HCT116 (cell line): ENCODE measurements around the gene LRRC7. TPM values are rescaled to one million over a fixed set of nuclear protein-coding genes. Genes with fewer than 3 reads are reported as not detected.

ENCODE experiments used
- ATAC-seq: fragments of 200-7000 bp; cut with Tn5 transposase; 2 replicates; pipeline ENCODE4 v1.9.1; 2020; ENCODE audit warnings: mild to moderate bottlenecking, moderate library complexity
- BruUV-seq: library from RNA; stranded (reverse); fragments of 400-500 nt; replicated peaks from 2 replicates; lab custom pipeline; 2021; lab: Mats Ljungman, UMichigan
- CTCF ChIA-PET: fragments of 300-600 bp; sonication (Branson Sonifier 250); formaldehyde crosslinking; loops from one replicate; lab custom pipeline; 2021; ENCODE audit warnings: antibody characterized with exemption; lab: Charles Lee
- POLR2A ChIA-PET: fragments of 300-600, 350-600 bp; sonication (Branson Sonifier 250); formaldehyde crosslinking; loops from one replicate; lab custom pipeline; 2021; ENCODE audit warnings: antibody characterized with exemption; lab: Charles Lee
- RAD21 ChIA-PET, 2 experiments: fragments of 300-600 bp; sonication (Branson Sonifier 250); formaldehyde crosslinking; loops; one replicate each; lab custom pipeline; 2023; ENCODE audit warnings: low total read pairs in 2 of 2; ENCODE audit not compliant: uncharacterized antibody in 2 of 2, unreplicated experiment in 2 of 2, low non-redundant PET in 1 of 2; lab: Charles Lee
- DNase-seq: peaks from one replicate; pipeline ENCODE4 v3.0.0-alpha.2; 2010; ENCODE audit warnings: low read depth, low spot score
- H2AFZ ChIP-seq: fragments of 200-600 bp; shearing (Covaris generic), sonication (generic); 2 replicates; pipeline ENCODE4 v1.6.1; 2017; ENCODE audit warnings: low read depth, mixed run types, mixed read lengths, antibody characterized with exemption, low read length; ENCODE audit not compliant: poor library complexity, severe bottlenecking
- H3K27ac ChIP-seq: 2 replicates; pipeline ENCODE4 v1.5.1; 2012; ENCODE audit warnings: low read depth, low read length
- H3K27me3 ChIP-seq: fragments of 200-600 bp; sonication (generic); 2 replicates; pipeline ENCODE4 v1.6.1; 2016; ENCODE audit warnings: mixed run types, low read length, mixed read lengths; ENCODE audit not compliant: insufficient read depth
- H3K36me3 ChIP-seq, 2 experiments: fragments of 200-500 bp in 1 of 2; fragments of 200-600 bp in 1 of 2; sonication (Bioruptor generic) in 1 of 2; sonication (generic) in 1 of 2; 2 replicates each; pipeline versions ENCODE4 v1.5.1 to v1.6.1; 2014 to 2016; ENCODE audit warnings: low read length in 2 of 2, inconsistent platforms in 1 of 2, mixed read lengths in 1 of 2, mixed run types in 1 of 2; ENCODE audit not compliant: insufficient read depth in 2 of 2, control insufficient read depth in 1 of 2
- H3K4me1 ChIP-seq, 2 experiments: fragments of 200-600 bp in 1 of 2; sonication (generic) in 1 of 2; 2 replicates each; pipeline versions ENCODE4 v1.5.1 to v1.6.1; 2012 to 2017; ENCODE audit warnings: low read length in 2 of 2, inconsistent platforms in 1 of 2, mild to moderate bottlenecking in 1 of 2, mixed read lengths in 1 of 2, mixed run types in 1 of 2, moderate library complexity in 1 of 2; ENCODE audit not compliant: insufficient read depth in 2 of 2, control insufficient read depth in 1 of 2
- H3K4me2 ChIP-seq: fragments of 200-600 bp; sonication (generic); 2 replicates; pipeline ENCODE4 v1.6.1; 2017; ENCODE audit warnings: mixed run types, low read length, mixed read lengths
- H3K4me3 ChIP-seq, 2 experiments: fragments of 200-600 bp in 1 of 2; sonication (generic) in 1 of 2; replicated peaks in 1 of 2; 2 replicates each; pipeline ENCODE4 v1.5.1; 2011 to 2016; ENCODE audit warnings: low read length in 2 of 2, control low read depth in 1 of 2, low read depth in 1 of 2, mild to moderate bottlenecking in 1 of 2, mixed read lengths in 1 of 2, mixed run types in 1 of 2
- H3K79me2 ChIP-seq: fragments of 200-600 bp; sonication (generic); 2 replicates; pipeline ENCODE4 v1.6.1; 2017; ENCODE audit warnings: mild to moderate bottlenecking, mixed run types, low read length, moderate library complexity, mixed read lengths; ENCODE audit not compliant: insufficient read depth
- H3K9ac ChIP-seq: fragments of 200-600 bp; sonication (generic); 2 replicates; pipeline ENCODE4 v1.6.1; 2016; ENCODE audit warnings: low read length, mixed read lengths
- H3K9me2 ChIP-seq: fragments of 200-600 bp; sonication (generic), shearing (Covaris generic); 2 replicates; pipeline ENCODE4 v1.6.1; 2017; ENCODE audit warnings: mixed run types, mild to moderate bottlenecking, moderate library complexity; ENCODE audit not compliant: insufficient read depth
- H3K9me3 ChIP-seq, 2 experiments: fragments of 200-500 bp in 1 of 2; fragments of 200-600 bp in 1 of 2; sonication (Bioruptor generic) in 1 of 2; sonication (generic) in 1 of 2; 2 replicates each; pipeline ENCODE4 v1.6.1; 2014 to 2017; ENCODE audit warnings: low read length in 2 of 2, mixed read lengths in 2 of 2, inconsistent platforms in 1 of 2, low read depth in 1 of 2, mild to moderate bottlenecking in 1 of 2, mixed run types in 1 of 2, moderate library complexity in 1 of 2; ENCODE audit not compliant: control insufficient read depth in 1 of 2, insufficient read depth in 1 of 2
- H4K20me1 ChIP-seq: fragments of 200-600 bp; sonication (generic), shearing (Covaris generic); 2 replicates; pipeline ENCODE4 v1.6.1; 2017; ENCODE audit warnings: mixed run types, mild to moderate bottlenecking, moderate library complexity; ENCODE audit not compliant: insufficient read depth
- CEBPB ChIP-seq: IDR thresholded peaks from 2 replicates; pipeline ENCODE4 v1.6.1; 2012; ENCODE audit warnings: low read depth
- CTCF ChIP-seq, 3 experiments: fragments of 200-600 bp in 1 of 3; sonication (generic) in 1 of 3; IDR thresholded peaks in 2 of 3; conservative IDR thresholded peaks in 1 of 3; 2 replicates each; pipeline ENCODE4 v1.5.1; 2012 to 2017; ENCODE audit warnings: low read depth in 2 of 3, low read length in 2 of 3, antibody characterized with exemption in 1 of 3, borderline replicate concordance in 1 of 3, control low read depth in 1 of 3, mild to moderate bottlenecking in 1 of 3, mixed read lengths in 1 of 3, mixed run types in 1 of 3, moderate library complexity in 1 of 3; ENCODE audit not compliant: insufficient read depth in 1 of 3
- EGR1 ChIP-seq: IDR thresholded peaks from 2 replicates; pipeline ENCODE4 v1.6.1; 2012; ENCODE audit warnings: low read depth
- ELF1 ChIP-seq: IDR thresholded peaks from 2 replicates; pipeline ENCODE4 v1.6.1; 2012; ENCODE audit warnings: low read depth, borderline replicate concordance
- EZH2 ChIP-seq: fragments of 200-600 bp; sonication (generic); IDR thresholded peaks from 2 replicates; pipeline ENCODE4 v1.6.1; 2017; ENCODE audit warnings: antibody characterized with exemption, mixed run types
- EZH2phosphoT487 ChIP-seq: fragments of 200-600 bp; IDR thresholded peaks from 2 replicates; pipeline ENCODE4 v1.6.1; 2018; ENCODE audit warnings: antibody characterized with exemption, borderline replicate concordance
- JUND ChIP-seq: IDR thresholded peaks from 2 replicates; pipeline ENCODE4 v1.6.1; 2012
- POLR2A ChIP-seq: IDR thresholded peaks from 2 replicates; pipeline ENCODE4 v1.7.0; 2011; ENCODE audit warnings: borderline replicate concordance; ENCODE audit not compliant: insufficient read depth, insufficient read length; ENCODE audit errors: extremely low read depth
- RAD21 ChIP-seq: IDR thresholded peaks from 2 replicates; pipeline ENCODE4 v1.6.1; 2012; ENCODE audit warnings: low read depth, mild to moderate bottlenecking
- SP1 ChIP-seq: IDR thresholded peaks from 2 replicates; pipeline ENCODE4 v1.6.1; 2012; ENCODE audit warnings: low read depth
- TCF7L2 ChIP-seq: IDR thresholded peaks from 2 replicates; pipeline ENCODE4 v1.7.0; 2011; ENCODE audit warnings: borderline replicate concordance, inconsistent platforms; ENCODE audit not compliant: insufficient read depth, insufficient read length; ENCODE audit errors: extremely low read depth
- ZNF274 ChIP-seq: fragments of 200-500 bp; sonication (Bioruptor generic); IDR thresholded peaks from 2 replicates; pipeline ENCODE4 v1.6.1; 2014; ENCODE audit warnings: mild to moderate bottlenecking, low read depth, low read length, inconsistent platforms
- intact Hi-C: fragments of 100-400 bp; cut with micrococcal nuclease; formaldehyde crosslinking; loops from 2 replicates; pipeline ENCODE4 v1.10.0; 2022
- total RNA-seq: library from RNA; stranded (reverse); gene quantifications from one replicate; pipeline ENCODE4 v1.2.1, GENCODE V29; 2021; ENCODE audit not compliant: unreplicated experiment
- TF ChIP-seq, protein P1 (sequence below): IDR thresholded peaks from 2 replicates; pipeline ENCODE4 v1.6.1; 2012

The LRRC7 gene
- total RNA-seq, 1 experiment from 2014 or later, result not detected

DNA sequence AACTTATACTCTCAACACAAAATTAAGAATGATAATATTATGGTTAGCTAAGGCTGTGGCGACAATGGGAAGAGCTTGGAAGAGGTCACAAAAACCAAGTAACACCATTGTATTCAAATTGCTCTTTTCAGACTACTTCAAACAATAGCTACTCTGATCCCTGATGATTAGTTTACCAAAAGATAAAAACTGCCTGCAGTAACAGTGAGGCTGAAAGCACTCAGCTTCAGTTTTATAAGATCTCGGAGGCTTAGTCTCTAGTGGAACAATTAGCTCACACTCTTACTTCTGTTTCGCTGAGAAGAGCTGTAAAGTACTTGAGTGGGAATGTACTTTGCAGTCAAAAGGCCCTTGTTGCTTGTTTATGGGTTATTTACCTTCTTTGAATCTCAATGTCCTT, 278.5 kb downstream of the LRRC7 start:
- no peak overlapping the region for H2AFZ ChIP-seq
- intact Hi-C loops, result no loop called here

More for the DNA sequence above, 278.5 kb downstream of the LRRC7 start:
- TF ChIP-seq TCF7L2 (no peak), SP1 (no peak), POLR2A (no peak), ELF1 (no peak), CEBPB (no peak), EZH2phosphoT487 (no peak), EGR1 (no peak), CTCF (IDR thresholded peaks at IDR 0.05 in 2 of 3, conservative IDR thresholded peaks at IDR 0.05 in 1 of 3; ENCODE audit: borderline replicate concordance in 1 of 3, insufficient read depth in 1 of 3, low read depth in 2 of 3, low read length in 2 of 3) (no peak), EZH2 (no peak), JUND (no peak), ZNF274 (no peak), RAD21 (no peak)
- TF ChIP-seq, protein P1, sequence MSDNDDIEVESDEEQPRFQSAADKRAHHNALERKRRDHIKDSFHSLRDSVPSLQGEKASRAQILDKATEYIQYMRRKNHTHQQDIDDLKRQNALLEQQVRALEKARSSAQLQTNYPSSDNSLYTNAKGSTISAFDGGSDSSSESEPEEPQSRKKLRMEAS, result no peak
- Histone ChIP-seq H3K9me2 (no peaks in the 10 kb centered on the region), H3K36me3 (no peaks in the 10 kb centered on the region), H3K4me1 (no peaks in the 10 kb centered on the region), H3K79me2 (no peaks in the 10 kb centered on the region), H4K20me1 (no peaks in the 10 kb centered on the region; the same call in 1 of the 2 replicates), H3K27me3 (peaks cover 21% of the 10 kb centered on the region), H3K9me3 (no peaks in the 10 kb centered on the region), H3K4me3 (no peak overlapping the region), H3K27ac (no peak overlapping the region), H3K9ac (no peak overlapping the region), H3K4me2 (no peak overlapping the region)
- BruUV-seq, result no TSS peak
- ATAC-seq, result no peak
- CTCF ChIA-PET, result no interaction called here
- no peak for DNase-seq
- POLR2A ChIA-PET, result no interaction called here
- RAD21 ChIA-PET, result no interaction called here
